GM18870 (cell line): ENCODE measurements around the gene RCVRN.

Experiments
- ATAC-seq: cut with Tn5 transposase; IDR thresholded peaks from one replicate; pipeline ENCODE4 v1.9.1; 2021; ENCODE audit warnings: moderate library complexity; ENCODE audit not compliant: unreplicated experiment

The RCVRN gene

GRCh38 chr17:9905078-9905415 lies at the start of gene RCVRN:
Gene RCVRN (minus strand): TSS chr17:9905271. CDS start chr17:9905180, 91 bp downstream.
- ATAC-seq: no peak

- no peak for ATAC-seq
Observed at GRCh38 chr17:9953492-9953891, 48.4 kb upstream of the RCVRN start.

GRCh38 chr17:9951803-9952202 lies 46.7 kb upstream of the RCVRN start:
- ATAC-seq: no peak

DNA sequence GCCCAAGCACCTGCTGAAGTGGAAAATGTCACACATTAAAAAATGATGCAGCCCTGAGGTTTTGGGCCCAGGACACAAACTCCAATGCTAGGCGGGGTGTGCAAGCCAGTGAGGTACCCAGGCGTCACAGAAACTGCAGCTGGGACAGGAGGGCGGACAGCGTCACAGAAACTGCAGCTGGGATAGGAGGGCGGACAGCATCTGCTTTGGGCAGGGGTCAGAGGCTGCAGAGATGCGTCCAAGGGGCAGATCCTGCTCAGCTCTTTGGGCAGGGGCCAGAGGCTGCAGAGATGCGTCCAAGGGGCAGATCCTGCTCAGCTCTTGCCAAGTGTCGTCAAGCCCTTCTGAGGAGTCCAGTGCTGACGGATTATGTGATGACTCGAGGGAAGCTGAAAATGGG lies 43.9 kb upstream of the RCVRN start:
- ATAC-seq: no peak

DNA sequence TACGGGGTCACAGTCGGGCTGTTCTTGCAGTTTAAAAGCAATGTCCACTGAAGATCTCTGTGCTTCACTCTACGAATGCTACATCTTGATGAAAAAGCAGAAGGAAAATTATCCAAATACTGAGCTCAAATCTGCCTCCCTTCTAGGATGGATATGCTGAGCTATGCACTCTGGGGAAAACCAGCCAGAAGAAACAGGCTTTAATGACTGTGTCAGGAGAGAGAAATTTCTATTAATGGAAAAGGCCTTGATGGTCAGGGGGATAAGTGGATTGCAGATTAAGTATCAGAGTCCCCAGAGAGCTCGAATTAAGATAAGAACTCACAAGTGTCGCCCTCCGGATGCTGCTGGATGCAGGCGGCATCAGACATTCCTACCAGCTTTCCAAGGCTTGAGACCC lies 39.6 kb upstream of the RCVRN start:
- no peak for ATAC-seq

GRCh38 chr17:9943343-9943742 lies 38.3 kb upstream of the RCVRN start:
- no peak for ATAC-seq

DNA sequence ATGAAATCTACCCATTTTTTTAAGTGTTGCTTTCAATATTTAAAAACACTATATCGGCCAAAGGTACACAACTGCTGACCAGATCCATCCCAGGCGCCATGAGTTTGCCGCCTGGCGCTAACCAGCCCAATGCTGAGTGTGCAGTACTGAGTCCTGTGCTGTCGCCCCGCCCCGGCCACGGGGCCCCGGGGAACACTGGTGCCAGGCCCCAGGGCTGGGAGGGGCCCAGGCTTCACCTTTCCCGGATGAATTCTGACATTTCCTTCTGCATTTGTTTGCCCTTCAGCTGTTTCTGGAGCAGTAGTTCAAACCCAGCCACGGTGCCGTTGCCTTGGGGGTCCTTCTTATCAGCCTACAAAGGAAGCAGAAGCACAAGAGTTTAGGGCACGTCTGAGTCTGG lies 37.8 kb upstream of the RCVRN start:
- no peak for ATAC-seq

DNA sequence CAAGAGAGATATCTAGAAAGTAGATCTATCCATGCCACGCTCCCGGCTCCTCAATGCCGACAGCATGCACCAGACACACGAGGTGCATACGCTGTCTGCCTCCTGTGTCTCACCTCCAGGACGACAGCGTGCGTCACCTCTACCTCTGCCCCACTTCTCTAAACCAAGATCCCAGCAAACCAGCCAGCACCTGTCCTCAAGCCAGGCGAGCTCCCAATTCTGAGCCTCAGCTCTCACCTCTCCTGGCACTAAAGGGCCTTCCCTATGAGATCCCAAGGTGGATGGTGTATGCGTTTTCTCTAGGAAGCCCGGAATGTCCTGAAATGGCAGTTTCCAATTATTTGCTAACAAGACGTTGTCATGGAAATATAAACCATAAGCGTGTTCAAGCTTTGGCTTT lies 36.2 kb upstream of the RCVRN start:
- ATAC-seq: no peak

DNA sequence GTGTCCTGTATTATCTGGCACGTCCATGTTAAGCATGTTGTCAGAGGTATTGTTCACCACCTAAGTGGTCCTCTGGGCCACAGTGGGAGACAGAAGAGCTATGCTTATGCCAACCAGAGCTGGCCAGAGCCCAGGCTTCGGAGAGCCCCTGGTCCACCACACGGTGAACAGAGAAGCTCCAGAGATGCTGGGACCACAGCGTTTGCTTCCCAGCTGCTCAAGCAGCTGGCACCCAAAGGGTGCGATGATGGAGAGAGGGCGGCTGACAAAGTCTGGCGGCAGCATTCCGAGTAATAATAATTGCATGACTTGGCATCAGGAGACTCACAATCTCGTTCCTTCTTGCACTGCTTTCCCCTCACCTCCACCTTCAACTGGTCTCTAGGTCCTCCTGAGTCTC lies 35.8 kb upstream of the RCVRN start:
- ATAC-seq: no peak

- ATAC-seq: no peak
Observed at GRCh38 chr17:9938764-9939163, 33.7 kb upstream of the RCVRN start.

GRCh38 chr17:9937901-9938300 lies 32.8 kb upstream of the RCVRN start:
- ATAC-seq: no peak

- ATAC-seq: no peak
Observed at GRCh38 chr17:9937241-9937761, 32.2 kb upstream of the RCVRN start.

DNA sequence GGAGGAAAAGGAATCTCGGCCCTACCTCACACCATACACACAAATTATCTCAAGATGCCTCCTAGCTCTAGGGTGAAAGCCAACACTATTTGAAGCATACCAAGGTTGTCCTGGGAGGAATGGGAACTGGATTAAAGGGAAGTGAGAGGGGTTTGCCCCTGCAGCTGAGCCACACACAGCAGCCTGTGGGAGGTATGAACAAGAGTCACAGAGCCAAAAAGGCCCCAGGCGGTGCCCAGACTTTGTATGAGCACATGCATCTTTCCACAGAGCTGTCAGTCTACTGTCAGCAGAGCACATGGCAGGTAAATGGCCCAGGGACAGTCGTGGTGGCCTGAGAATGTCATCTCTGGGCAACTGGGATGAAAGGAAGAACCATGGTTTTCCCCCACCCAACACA lies 31.0 kb upstream of the RCVRN start:
- ATAC-seq: no peak

DNA sequence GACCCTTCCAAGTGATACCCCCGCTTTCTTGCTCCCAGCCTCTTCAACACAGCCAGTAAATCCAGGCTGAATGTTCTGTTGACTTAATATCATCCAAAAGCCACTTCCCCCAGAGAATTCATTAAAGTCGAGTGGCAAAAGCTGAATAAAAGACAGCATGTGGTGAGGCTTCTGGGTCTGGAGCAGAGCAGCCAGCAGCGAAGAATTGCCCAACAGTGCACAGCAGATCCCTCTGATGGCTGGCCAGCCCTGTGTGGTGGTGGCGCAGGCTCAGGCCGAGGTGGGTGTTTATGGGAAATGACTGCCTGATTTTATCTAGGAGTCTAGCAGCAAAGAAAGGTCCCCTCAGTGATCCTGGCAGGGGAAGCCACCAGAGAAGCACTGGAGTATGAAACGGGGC lies 30.3 kb upstream of the RCVRN start:
- ATAC-seq: no peak

- ATAC-seq: no peak
Observed at GRCh38 chr17:9934331-9934730, 29.3 kb upstream of the RCVRN start.

DNA sequence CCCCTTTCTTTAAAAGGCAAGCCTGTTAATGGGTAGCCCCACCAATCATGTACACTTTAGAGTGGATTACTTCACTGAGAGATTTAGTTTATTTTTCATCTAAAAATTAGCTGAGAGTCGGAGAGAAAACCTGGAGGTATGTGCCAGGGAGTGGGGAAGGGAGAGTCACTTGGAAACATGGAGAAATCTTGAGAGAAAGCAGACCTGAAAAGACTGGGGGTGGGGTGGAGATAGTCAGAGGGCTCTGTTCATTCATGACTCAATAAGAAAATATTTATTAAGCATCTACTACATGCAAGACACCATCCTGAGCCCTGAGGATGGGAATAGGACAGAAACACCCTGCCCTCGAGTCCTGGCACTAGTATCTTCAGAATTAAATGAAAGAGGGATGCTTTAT lies 27.4 kb upstream of the RCVRN start:
- ATAC-seq: no peak

GRCh38 chr17:9931144-9931741 lies 26.2 kb upstream of the RCVRN start:
- no peak for ATAC-seq

DNA sequence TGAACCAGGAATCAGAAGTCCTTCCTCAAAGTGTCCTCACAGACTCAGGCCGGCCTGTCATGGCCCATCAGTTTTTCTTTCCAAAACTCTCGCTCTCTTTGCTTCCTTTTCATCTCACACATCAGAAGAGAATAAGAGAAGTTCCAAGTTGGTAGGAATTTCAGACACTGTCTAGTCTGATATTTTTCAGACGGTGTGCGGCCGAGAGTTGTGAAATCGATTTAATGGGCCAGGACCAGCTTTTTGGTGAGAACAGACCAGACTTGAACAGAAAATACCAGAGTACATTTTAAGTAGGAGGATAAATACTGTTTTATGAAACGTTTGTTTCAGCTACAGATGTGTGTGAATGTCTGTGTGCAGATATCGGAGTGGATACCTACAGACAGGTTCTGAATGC lies 24.8 kb upstream of the RCVRN start:
- no peak for ATAC-seq

DNA sequence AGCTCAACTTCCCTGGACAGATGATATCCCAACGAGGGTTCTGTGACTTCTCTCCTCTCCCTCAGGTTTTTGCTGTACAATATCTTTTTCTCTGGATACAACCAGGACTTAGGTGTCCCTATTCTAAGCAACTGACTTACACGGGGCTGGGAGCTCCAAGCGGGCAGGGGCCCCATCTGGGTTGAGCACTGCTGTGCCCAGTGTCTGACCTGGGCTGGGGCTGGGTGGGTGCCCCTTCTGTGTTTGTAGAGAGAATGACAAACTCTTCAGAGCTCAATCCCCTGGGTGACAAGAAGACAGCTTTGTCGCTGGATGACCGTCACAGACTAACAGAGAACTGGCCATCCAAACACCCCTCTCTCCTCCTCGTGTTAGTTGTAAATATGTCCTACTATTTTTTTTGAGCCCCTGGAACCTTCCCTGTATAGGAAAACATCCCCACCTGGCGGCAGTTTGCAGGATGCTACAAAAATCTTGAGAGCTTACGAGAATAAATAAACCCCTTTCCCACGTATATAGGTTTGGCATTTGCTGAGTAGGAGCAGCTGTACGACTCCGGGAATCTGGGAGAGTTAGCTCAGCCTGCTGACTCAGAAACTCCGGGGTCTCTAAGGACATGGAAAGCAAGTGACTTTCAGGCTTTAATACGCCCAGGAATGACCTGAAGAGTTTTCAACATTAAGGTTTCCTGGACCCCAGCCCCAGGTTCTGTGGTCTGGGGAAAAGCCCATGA lies 23.7 kb upstream of the RCVRN start:
- no peak for ATAC-seq

DNA sequence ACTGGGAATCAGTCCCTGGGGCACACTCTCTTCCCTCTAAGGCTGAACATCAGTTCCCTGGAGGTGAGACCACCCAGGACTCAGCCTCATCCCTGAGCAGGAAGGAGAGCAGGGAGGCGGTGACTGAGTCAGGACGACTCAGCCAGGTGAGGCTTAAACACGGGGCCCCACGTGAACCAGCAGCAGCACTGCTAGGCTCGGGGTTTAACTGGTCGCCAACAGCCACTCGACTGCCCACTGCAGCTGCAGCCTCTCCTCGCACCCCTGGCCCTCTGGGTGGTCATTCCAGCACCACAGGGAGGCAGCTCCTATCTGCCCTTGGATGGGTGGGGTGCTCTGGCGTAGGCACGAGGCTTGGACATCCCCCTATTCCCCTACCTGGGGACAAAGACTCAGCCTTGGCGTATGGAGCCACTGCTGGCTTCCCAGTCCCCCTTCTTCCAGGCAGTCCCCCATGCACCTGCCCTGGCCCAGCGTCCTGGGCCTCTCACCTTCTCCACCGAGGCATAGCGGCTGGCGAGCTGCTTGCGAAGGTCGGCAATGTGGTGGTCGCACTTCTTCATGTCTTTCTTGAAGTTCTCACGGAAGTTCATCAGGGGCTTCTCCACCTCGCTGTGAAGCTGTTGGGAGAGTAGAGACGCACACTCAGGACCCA lies 21.2 kb upstream of the RCVRN start:
- no peak for ATAC-seq

GRCh38 chr17:9925457-9925856 lies 20.4 kb upstream of the RCVRN start:
- ATAC-seq: no peak

DNA sequence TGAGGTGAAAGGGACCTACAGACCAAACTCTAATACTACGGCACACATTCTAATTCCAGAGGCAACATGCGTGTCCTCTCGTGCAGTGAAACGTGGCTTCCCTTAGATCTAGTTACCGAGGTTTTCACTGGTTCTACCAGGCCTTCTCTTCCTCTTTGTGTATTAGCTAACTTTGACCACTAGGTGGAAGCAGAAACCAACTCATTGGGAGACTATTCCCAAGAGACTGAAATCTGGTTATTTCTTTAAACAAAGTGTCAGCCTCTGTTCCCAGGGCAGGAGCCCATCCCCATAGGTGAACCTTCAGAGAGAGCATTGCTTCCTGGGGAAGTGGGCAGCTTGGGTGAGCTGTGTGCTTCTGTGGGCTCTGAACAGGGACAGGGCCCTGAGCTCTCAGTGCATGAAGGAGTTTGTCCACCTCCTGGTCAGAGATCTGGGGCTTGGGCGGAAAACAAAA lies 19.7 kb upstream of the RCVRN start:
- peak; percentile 67 for ATAC-seq
